Measurements from ENCODE around the gene CRHR1. TPM values are rescaled to one million over a fixed set of nuclear protein-coding genes. Genes with fewer than 3 reads are reported as not detected.

The CRHR1 gene
- total and polyA plus RNA-seq, 7 donors = 0.33 TPM; not detected in 6

DNA sequence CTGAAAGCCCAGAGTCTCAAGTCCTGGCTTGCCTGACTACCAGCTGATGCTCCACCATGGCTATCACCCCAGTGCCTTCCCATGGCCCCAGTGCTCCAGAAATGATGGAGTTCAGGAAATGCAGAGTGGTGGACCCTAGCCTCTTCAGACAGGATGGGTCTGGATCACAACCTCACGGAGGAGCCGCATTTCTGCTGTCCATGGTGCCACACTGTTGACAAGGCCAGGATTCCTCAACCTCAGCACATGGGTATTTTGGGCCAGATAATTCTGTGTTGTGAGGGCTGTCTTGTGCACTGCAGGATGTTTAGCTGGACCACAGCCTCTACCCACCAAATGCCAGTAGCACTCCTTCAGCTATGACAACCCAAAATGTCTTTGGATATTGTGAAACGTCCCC lies 6.7 kb upstream of the CRHR1 start:
- intact Hi-C loops (cut with DNase I) = no loop called here
- peaks cover 0 to 49% (median under 1%) of the 10 kb centered on the region in 3 donors for H3K27me3 ChIP-seq

DNA sequence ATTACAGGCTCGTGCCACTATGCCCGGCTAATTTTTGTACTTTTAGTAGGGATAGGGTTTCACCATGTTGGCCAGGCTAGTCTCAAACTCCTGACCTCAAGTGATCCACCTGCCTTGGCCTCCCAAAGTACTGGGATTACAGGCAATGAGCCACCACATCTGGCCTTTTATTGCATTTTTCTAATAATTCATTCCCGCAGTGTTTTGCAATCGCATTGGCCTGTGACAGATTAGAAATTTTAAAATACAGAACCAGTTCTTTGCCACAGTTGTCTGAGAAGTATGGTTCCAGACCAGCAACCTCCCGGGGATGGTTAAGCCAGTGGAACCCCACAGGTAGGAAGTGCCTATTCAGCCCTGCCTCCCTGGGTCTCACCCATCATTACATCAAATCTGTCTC lies 3.2 kb upstream of the CRHR1 start:
- intact Hi-C loops (cut with DNase I) = no loop called here
- 82 to 85% methylated on average over 5 of the region's 5 CpGs for whole genome bisulfite sequencing, 2 donors
- Histone ChIP-seq H3K9me3 (no peaks in the 10 kb centered on the region), H3K27me3 (peaks cover 23 to 65% (median 33%) of the 10 kb centered on the region in 3 donors), H3K36me3 (no peaks in the 10 kb centered on the region), H3K4me1 (peaks cover 0 to 25% (median 23%) of the 10 kb centered on the region in 4 donors), H3K4me3 (no peak overlapping the region), H3K27ac (no peak overlapping the region)
- TF ChIP-seq, protein P1, sequence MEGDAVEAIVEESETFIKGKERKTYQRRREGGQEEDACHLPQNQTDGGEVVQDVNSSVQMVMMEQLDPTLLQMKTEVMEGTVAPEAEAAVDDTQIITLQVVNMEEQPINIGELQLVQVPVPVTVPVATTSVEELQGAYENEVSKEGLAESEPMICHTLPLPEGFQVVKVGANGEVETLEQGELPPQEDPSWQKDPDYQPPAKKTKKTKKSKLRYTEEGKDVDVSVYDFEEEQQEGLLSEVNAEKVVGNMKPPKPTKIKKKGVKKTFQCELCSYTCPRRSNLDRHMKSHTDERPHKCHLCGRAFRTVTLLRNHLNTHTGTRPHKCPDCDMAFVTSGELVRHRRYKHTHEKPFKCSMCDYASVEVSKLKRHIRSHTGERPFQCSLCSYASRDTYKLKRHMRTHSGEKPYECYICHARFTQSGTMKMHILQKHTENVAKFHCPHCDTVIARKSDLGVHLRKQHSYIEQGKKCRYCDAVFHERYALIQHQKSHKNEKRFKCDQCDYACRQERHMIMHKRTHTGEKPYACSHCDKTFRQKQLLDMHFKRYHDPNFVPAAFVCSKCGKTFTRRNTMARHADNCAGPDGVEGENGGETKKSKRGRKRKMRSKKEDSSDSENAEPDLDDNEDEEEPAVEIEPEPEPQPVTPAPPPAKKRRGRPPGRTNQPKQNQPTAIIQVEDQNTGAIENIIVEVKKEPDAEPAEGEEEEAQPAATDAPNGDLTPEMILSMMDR (IDR thresholded peaks at IDR 0.05) = no peak
- TF ChIP-seq POLR2A (IDR thresholded peaks at IDR 0.05) = no peak
- no peak for DNase-seq

More for the DNA sequence above, 6.7 kb upstream of the CRHR1 start:
- 59 to 68% methylated on average over 3 of the region's 3 CpGs for WGBS, 2 donors
- H3K27ac ChIP-seq = no peak overlapping the region
- H3K36me3 ChIP-seq = no peaks in the 10 kb centered on the region
- no peak overlapping the region for H3K4me3 ChIP-seq
- H3K4me1 ChIP-seq = peaks cover 0 to 8% (median 0%) of the 10 kb centered on the region in 4 donors
- DNase-seq = no peak
- H3K9me3 ChIP-seq = no peaks in the 10 kb centered on the region
- TF ChIP-seq POLR2A (IDR thresholded peaks at IDR 0.05) = no peak
- TF ChIP-seq EP300 (IDR thresholded peaks at IDR 0.05) = no peak
- no peak for TF ChIP-seq POLR2AphosphoS5 (IDR thresholded peaks at IDR 0.05)
- TF ChIP-seq, protein P1 (IDR thresholded peaks at IDR 0.05) = no peak

DNA sequence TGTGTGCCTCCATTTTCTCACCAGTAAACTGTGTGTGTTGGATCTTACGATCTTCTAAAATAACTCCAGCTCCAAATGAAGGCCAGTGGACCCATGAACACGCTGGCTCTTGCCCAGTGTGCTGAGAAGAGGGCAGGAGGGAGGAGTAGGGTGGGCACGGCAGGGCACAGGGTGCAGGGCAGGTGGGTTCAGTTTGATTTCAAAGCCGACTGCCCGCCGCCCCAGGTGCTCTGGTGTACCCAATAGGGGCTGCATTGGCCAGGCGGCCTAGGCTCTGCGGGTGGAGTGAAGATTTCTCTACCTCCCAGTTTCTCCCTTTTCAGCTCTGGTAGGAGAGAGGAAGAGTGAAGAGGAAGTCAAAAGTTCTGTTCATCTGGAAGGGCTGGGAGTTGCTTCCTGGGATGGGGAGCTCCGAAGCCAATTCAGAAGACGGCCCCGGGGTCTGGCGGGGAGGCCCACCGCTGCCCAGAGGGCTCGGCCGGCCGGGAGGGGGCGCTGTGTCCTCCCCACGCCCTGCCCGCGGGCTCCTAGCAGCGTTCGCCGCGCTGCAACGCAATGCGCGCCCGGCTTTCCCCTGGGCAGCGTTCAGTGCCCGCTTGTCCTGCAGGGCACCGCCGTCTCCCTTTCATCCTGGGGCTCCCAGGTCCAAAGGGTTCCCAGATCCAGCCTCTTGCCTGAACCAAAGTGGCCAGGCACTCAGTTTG lies 1.1 kb upstream of the CRHR1 start:
- peaks cover 23 to 67% (median 33%) of the 10 kb centered on the region in 3 donors for H3K27me3 ChIP-seq
- intact Hi-C loops (cut with DNase I) = no loop called here
- TF ChIP-seq POLR2AphosphoS5 (IDR thresholded peaks at IDR 0.05) = no peak
- TF ChIP-seq, protein P1 (IDR thresholded peaks at IDR 0.05) = peak in 1 of 4 experiments; percentile 16
- DNase-seq = no peak
- 20 to 21% methylated on average over 32 of the region's 32 CpGs for WGBS, 2 donors
- H3K4me3 ChIP-seq = peak overlapping the region in 2 of 4 donors; percentile 52
- no peak overlapping the region for H3K27ac ChIP-seq
- peaks cover 0 to 25% (median 23%) of the 10 kb centered on the region in 4 donors for H3K4me1 ChIP-seq
- no peaks in the 10 kb centered on the region for H3K9me3 ChIP-seq
- H3K36me3 ChIP-seq = no peaks in the 10 kb centered on the region

DNA sequence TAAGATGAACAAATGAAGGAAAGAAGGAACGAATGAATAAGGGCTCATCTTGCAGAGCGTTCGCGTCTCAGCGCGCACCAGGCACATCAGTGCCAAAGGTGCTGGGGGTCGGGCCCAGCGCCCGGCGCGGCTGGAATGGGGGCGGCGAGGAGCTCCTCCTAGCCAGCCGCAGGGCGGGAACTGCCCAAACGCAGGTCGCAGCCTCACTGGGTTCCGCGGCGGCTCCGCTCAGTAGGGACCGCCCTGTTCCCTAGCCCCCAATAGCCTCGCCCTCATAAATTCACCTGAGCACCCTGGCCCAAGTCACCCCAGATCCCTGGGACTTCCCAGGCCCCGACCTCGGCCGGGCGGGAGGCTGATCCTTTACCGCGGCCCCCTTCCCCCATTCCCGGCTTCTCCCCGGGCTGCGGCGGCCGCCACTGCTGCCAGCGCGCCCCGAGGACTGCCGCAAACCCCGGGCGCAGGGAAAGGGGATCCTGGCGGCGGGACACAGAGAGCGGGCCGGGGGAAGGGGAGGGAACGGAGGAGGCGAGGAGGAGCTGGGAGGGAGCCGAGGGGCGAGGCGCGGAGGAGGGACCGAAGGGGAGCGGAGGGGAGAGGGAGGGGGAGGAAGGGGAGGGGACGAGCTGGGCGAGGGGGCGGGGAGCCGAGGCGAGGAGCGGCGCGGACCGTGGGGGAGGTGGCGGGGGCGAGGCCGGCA lies 377 bp upstream of the CRHR1 start:
- peak overlapping the region; percentile 15 to 52 (median 44) for H3K4me3 ChIP-seq
- H3K9me3 ChIP-seq = no peaks in the 10 kb centered on the region
- intact Hi-C loops (cut with DNase I) = no loop called here
- peaks cover 0 to 25% (median 23%) of the 10 kb centered on the region in 4 donors for H3K4me1 ChIP-seq
- H3K27me3 ChIP-seq = peaks cover 23 to 72% (median 33%) of the 10 kb centered on the region in 3 donors
- H3K36me3 ChIP-seq = no peaks in the 10 kb centered on the region
- no peak overlapping the region for H3K27ac ChIP-seq
- no peak for TF ChIP-seq POLR2A (IDR thresholded peaks at IDR 0.05)
- no peak for TF ChIP-seq EP300 (IDR thresholded peaks at IDR 0.05)
- TF ChIP-seq, protein P1 (IDR thresholded peaks at IDR 0.05) = no peak
- TF ChIP-seq POLR2AphosphoS5 (IDR thresholded peaks at IDR 0.05) = no peak
- 1% methylated on average over 64 of the region's 64 CpGs for WGBS, 2 donors
- no peak for DNase-seq
